K562 treated with DMSO at 1 percent for 12 hours (cell line): ENCODE measurements around the gene USP17L18. TPM values are rescaled to one million over a fixed set of nuclear protein-coding genes. Genes with fewer than 3 reads are reported as not detected.

Experiments
- total RNA-seq: library from RNA; unstranded; fragments of 300-600 nt; gene quantifications from 2 replicates; pipeline ENCODE4 v1.2.3, GENCODE V29; 2022; ENCODE audit not compliant: insufficient read depth

Gene USP17L18, protein sequence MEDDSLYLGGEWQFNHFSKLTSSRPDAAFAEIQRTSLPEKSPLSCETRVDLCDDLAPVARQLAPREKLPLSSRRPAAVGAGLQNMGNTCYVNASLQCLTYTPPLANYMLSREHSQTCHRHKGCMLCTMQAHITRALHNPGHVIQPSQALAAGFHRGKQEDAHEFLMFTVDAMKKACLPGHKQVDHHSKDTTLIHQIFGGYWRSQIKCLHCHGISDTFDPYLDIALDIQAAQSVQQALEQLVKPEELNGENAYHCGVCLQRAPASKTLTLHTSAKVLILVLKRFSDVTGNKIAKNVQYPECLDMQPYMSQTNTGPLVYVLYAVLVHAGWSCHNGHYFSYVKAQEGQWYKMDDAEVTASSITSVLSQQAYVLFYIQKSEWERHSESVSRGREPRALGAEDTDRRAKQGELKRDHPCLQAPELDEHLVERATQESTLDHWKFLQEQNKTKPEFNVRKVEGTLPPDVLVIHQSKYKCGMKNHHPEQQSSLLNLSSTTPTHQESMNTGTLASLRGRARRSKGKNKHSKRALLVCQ
- not detected in 2 replicates for total RNA-seq

DNA sequence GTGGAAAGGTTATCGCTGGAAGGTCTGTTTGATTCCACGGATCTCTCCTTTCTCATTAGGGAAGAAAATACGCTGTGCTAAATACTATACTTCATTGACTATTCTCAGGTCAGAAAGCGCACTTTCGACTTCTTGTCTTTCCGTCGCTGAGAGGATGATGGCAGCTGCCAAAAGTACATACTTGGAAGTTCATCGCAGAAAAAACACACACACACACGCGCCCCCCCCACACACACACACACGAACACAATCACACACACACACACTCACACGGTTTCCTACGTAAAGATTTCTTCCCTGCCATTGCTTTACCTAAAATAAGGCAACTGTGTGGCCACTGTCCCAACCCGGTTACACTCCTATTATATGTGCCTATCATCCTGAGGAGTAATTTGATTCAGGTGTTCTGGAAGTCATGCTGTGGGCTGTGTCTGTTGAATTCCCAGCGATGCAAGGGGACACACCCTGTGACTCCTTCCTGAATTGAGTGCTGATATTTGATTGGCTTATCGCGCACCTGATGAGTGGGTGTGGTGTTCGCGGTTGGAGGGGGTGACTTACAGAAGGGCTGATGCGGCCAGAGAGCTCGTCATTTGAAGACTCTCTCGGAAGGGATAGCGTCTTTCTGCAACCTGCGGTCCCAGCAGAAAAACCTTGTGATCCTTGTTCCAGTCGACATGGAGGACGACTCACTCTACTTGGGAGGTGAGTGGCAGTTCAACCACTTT is at the start of gene USP17L18:
Gene USP17L18, plus strand, starts transcription at position 678 of the 728 bp plus-strand sequence. Its CDS starts 0 bp downstream, at position 678.

DNA sequence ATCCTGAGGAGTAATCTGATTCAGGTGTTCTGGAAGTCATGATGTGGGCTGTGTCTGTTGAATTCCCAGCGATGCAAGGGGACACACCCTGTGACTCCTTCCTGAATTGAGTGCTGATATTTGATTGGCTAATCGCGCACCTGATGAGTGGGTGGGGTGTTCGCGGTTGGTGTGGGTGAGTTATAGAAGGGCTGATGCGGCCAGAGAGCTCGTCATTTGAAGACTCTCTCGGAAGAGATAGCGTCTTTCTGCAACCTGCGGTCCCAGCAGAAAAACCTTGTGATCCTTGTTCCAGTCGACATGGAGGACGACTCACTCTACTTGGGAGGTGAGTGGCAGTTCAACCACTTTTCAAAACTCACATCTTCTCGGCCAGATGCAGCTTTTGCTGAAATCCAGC is 38.1 kb upstream of the USP17L18 start, which contains the start of gene USP17L10:
Gene USP17L10, plus strand, starts transcription at position 301 of the 400 bp plus-strand sequence. Its CDS starts 0 bp downstream, at position 301.

DNA sequence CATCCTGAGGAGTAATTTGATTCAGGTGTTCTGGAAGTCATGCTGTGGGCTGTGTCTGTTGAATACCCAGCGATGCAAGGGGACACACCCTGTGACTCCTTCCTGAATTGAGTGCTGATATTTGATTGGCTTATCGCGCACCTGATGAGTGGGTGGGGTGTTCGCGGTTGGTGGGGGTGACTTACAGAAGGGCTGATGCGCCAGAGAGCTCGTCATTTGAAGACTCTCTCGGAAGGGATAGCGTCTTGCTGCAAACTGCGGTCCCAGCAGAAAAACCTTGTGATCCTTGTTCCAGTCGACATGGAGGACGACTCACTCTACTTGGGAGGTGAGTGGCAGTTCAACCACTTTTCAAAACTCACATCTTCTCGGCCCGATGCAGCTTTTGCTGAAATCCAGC is 33.3 kb upstream of the USP17L18 start, which contains the start of gene USP17L11:
Gene USP17L11, plus strand, starts transcription at position 301 of the 400 bp plus-strand sequence. Its CDS starts 0 bp downstream, at position 301.

DNA sequence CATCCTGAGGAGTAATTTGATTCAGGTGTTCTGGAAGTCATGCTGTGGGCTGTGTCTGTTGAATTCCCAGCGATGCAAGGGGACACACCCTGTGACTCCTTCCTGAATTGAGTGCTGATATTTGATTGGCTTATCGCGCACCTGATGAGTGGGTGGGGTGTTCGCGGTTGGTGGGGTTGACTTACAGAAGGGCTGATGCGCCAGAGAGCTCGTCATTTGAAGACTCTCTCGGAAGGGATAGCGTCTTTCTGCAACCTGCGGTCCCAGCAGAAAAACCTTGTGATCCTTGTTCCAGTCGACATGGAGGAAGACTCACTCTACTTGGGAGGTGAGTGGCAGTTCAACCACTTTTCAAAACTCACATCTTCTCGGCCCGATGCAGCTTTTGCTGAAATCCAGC is 28.6 kb upstream of the USP17L18 start, which contains the start of gene USP17L12:
Gene USP17L12, plus strand, starts transcription at position 301 of the 400 bp plus-strand sequence. Its CDS starts 0 bp downstream, at position 301.

DNA sequence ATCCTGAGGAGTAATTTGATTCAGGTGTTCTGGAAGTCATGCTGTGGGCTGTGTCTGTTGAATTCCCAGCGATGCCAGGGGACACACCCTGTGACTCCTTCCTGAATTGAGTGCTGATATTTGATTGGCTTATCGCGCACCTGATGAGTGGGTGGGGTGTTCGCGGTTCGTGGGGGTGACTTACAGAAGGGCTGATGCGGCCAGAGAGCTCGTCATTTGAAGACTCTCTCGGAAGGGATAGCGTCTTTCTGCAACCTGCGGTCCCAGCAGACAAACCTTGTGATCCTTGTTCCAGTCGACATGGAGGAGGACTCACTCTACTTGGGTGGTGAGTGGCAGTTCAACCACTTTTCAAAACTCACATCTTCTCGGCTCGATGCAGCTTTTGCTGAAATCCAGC is 23.8 kb upstream of the USP17L18 start, which contains the start of gene USP17L13:
Gene USP17L13, plus strand, starts transcription at position 301 of the 400 bp plus-strand sequence. Its CDS starts 0 bp downstream, at position 301.

DNA sequence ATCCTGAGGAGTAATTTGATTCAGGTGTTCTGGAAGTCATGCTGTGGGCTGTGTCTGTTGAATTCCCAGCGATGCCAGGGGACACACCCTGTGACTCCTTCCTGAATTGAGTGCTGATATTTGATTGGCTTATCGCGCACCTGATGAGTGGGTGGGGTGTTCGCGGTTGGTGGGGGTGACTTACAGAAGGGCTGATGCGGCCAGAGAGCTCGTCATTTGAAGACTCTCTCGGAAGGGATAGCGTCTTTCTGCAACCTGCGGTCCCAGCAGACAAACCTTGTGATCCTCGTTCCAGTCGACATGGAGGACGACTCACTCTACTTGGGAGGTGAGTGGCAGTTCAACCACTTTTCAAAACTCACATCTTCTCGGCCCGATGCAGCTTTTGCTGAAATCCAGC is 14.3 kb upstream of the USP17L18 start, which contains the start of gene USP17L15:
Gene USP17L15, plus strand, starts transcription at position 301 of the 400 bp plus-strand sequence. Its CDS starts 0 bp downstream, at position 301.

DNA sequence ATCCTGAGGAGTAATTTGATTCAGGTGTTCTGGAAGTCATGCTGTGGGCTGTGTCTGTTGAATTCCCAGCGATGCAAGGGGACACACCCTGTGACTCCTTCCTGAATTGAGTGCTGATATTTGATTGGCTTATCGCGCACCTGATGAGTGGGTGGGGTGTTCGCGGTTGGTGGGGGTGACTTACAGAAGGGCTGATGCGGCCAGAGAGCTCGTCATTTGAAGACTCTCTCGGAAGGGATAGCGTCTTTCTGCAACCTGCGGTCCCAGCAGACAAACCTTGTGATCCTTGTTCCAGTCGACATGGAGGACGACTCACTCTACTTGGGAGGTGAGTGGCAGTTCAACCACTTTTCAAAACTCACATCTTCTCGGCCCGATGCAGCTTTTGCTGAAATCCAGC is 4.9 kb upstream of the USP17L18 start, which contains the start of gene USP17L17:
Gene USP17L17, plus strand, starts transcription at position 301 of the 400 bp plus-strand sequence. Its CDS starts 0 bp downstream, at position 301.

DNA sequence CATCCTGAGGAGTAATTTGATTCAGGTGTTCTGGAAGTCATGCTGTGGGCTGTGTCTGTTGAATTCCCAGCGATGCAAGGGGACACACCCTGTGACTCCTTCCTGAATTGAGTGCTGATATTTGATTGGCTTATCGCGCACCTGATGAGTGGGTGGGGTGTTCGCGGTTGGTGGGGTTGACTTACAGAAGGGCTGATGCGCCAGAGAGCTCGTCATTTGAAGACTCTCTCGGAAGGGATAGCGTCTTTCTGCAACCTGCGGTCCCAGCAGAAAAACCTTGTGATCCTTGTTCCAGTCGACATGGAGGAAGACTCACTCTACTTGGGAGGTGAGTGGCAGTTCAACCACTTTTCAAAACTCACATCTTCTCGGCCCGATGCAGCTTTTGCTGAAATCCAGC is 4.6 kb downstream of the USP17L18 start, which contains the start of gene USP17L19:
Gene USP17L19, plus strand, starts transcription at position 301 of the 400 bp plus-strand sequence. Its CDS starts 0 bp downstream, at position 301.

DNA sequence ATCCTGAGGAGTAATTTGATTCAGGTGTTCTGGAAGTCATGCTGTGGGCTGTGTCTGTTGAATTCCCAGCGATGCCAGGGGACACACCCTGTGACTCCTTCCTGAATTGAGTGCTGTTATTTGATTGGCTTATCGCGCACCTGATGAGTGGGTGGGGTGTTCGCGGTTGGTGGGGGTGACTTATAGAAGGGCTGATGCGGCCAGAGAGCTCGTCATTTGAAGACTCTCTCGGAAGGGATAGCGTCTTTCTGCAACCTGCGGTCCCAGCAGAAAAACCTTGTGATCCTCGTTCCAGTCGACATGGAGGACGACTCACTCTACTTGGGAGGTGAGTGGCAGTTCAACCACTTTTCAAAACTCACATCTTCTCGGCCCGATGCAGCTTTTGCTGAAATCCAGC is 9.4 kb downstream of the USP17L18 start, which contains the start of gene USP17L20:
Gene USP17L20, plus strand, starts transcription at position 301 of the 400 bp plus-strand sequence. Its CDS starts 0 bp downstream, at position 301.

DNA sequence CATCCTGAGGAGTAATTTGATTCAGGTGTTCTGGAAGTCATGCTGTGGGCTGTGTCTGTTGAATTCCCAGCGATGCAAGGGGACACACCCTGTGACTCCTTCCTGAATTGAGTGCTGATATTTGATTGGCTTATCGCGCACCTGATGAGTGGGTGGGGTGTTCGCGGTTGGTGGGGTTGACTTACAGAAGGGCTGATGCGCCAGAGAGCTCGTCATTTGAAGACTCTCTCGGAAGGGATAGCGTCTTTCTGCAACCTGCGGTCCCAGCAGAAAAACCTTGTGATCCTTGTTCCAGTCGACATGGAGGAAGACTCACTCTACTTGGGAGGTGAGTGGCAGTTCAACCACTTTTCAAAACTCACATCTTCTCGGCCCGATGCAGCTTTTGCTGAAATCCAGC is 14.1 kb downstream of the USP17L18 start, which contains the start of gene USP17L21:
Gene USP17L21, plus strand, starts transcription at position 301 of the 400 bp plus-strand sequence. Its CDS starts 0 bp downstream, at position 301.

DNA sequence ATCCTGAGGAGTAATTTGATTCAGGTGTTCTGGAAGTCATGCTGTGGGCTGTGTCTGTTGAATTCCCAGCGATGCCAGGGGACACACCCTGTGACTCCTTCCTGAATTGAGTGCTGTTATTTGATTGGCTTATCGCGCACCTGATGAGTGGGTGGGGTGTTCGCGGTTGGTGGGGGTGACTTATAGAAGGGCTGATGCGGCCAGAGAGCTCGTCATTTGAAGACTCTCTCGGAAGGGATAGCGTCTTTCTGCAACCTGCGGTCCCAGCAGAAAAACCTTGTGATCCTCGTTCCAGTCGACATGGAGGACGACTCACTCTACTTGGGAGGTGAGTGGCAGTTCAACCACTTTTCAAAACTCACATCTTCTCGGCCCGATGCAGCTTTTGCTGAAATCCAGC is 18.9 kb downstream of the USP17L18 start, which contains the start of gene USP17L22:
Gene USP17L22, plus strand, starts transcription at position 301 of the 400 bp plus-strand sequence. Its CDS starts 0 bp downstream, at position 301.

Other genes with a start within 250 kb of the USP17L18 start
- not detected in 2 replicates for gene FAM90A26, start 78.2 kb upstream of the USP17L18 start, total RNA-seq
- not detected in 2 replicates for gene USP17L10, start 38.0 kb upstream of the USP17L18 start, total RNA-seq
- not detected in 2 replicates for gene USP17L11, start 33.2 kb upstream of the USP17L18 start, total RNA-seq
- not detected in 2 replicates for gene USP17L12, start 28.5 kb upstream of the USP17L18 start, total RNA-seq
- gene USP17L13, start 23.7 kb upstream of the USP17L18 start, total RNA-seq, result not detected in 2 replicates
- not detected in 2 replicates for gene USP17L15, start 14.2 kb upstream of the USP17L18 start, total RNA-seq
- not detected in 2 replicates for gene USP17L17, start 4.8 kb upstream of the USP17L18 start, total RNA-seq
- not detected in 2 replicates for gene USP17L19, start 4.7 kb downstream of the USP17L18 start, total RNA-seq
- not detected in 2 replicates for gene USP17L20, start 9.5 kb downstream of the USP17L18 start, total RNA-seq
- gene USP17L21, start 14.2 kb downstream of the USP17L18 start, total RNA-seq, result not detected in 2 replicates
- not detected in 2 replicates for gene USP17L22, start 19.0 kb downstream of the USP17L18 start, total RNA-seq
- gene USP17L24, start 76.5 kb downstream of the USP17L18 start, total RNA-seq, result not detected in 2 replicates
- gene USP17L25, start 81.3 kb downstream of the USP17L18 start, total RNA-seq, result not detected in 2 replicates
- gene USP17L26, start 86.0 kb downstream of the USP17L18 start, total RNA-seq, result not detected in 2 replicates
- not detected in 2 replicates for gene USP17L5, start 90.8 kb downstream of the USP17L18 start, total RNA-seq
- not detected in 2 replicates for gene USP17L27, start 95.5 kb downstream of the USP17L18 start, total RNA-seq
- not detected in 2 replicates for gene USP17L28, start 100.3 kb downstream of the USP17L18 start, total RNA-seq
- not detected in 2 replicates for gene USP17L29, start 105.0 kb downstream of the USP17L18 start, total RNA-seq
- not detected in 2 replicates for gene USP17L30, start 114.5 kb downstream of the USP17L18 start, total RNA-seq
- gene DEFB131A, start 195.8 kb downstream of the USP17L18 start, total RNA-seq, result not detected in 2 replicates